ENCODE data around the gene APRT.

APRT gene

DNA sequence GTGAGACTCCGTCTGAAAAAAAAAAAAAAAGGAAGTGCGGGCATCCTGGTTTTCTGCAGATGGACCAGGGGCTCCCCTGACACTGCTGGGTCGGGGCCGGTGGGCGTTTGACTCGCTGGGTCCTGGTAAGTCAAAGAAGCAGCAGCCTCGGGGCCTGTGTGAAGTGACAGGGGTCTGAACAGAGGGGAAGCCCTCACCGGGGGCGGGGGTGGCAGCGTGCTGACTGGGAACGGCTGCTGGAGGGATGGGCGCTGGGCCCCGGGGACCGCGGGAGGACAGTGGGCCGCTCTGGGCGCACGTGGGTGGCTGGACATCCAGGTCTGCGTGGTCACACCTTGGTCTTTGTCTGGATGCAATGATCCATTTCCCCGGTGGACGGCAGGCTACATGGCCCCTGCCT, 36.8 kb upstream of the APRT start:
- DNase-seq (ENCODE audit: low read depth in 1 of 2, low spot score in 1 of 2) = no peak

DNA sequence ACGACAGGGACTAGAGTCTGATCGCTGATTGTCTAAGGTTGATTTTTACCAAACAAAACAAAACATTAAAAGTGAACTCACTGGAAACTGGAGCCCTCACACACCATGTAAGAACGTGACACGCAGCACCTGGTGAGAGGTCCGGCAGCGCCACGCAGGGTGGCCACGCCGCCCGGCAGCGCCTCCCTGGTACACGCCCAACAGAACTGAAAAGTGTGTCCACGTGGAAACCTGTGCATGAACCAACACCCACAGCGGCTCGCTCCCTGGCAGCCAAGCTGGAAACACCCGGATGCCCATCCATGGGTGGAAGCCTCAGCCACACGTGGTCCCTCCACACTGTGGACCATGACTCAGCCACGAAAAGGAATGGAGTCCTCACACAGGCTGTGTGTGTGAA, 35.9 kb upstream of the APRT start:
- Histone ChIP-seq H3K27me3 (ENCODE audit: insufficient read depth, poor library complexity, severe bottlenecking) (no peaks in the 10 kb centered on the region), H3K4me3 (replicated peaks; ENCODE audit: insufficient read depth, low read length) (no peak overlapping the region), H3K27ac (replicated peaks) (no peak overlapping the region)
- DNase-seq (ENCODE audit: low read depth in 1 of 2, low spot score in 1 of 2) = no peak
- TF ChIP-seq SPI1 (IDR thresholded peaks at IDR 0.05; ENCODE audit: borderline replicate concordance, low read depth) (no peak), GABPA (IDR thresholded peaks at IDR 0.05; ENCODE audit: low read depth) (no peak), POLR2AphosphoS5 (IDR thresholded peaks at IDR 0.05; ENCODE audit: low read depth) (no peak)
- TF ChIP-seq, protein P1, sequence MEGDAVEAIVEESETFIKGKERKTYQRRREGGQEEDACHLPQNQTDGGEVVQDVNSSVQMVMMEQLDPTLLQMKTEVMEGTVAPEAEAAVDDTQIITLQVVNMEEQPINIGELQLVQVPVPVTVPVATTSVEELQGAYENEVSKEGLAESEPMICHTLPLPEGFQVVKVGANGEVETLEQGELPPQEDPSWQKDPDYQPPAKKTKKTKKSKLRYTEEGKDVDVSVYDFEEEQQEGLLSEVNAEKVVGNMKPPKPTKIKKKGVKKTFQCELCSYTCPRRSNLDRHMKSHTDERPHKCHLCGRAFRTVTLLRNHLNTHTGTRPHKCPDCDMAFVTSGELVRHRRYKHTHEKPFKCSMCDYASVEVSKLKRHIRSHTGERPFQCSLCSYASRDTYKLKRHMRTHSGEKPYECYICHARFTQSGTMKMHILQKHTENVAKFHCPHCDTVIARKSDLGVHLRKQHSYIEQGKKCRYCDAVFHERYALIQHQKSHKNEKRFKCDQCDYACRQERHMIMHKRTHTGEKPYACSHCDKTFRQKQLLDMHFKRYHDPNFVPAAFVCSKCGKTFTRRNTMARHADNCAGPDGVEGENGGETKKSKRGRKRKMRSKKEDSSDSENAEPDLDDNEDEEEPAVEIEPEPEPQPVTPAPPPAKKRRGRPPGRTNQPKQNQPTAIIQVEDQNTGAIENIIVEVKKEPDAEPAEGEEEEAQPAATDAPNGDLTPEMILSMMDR (IDR thresholded peaks at IDR 0.05; ENCODE audit: insufficient read depth, low read length) = no peak
- TF ChIP-seq, protein P2, sequence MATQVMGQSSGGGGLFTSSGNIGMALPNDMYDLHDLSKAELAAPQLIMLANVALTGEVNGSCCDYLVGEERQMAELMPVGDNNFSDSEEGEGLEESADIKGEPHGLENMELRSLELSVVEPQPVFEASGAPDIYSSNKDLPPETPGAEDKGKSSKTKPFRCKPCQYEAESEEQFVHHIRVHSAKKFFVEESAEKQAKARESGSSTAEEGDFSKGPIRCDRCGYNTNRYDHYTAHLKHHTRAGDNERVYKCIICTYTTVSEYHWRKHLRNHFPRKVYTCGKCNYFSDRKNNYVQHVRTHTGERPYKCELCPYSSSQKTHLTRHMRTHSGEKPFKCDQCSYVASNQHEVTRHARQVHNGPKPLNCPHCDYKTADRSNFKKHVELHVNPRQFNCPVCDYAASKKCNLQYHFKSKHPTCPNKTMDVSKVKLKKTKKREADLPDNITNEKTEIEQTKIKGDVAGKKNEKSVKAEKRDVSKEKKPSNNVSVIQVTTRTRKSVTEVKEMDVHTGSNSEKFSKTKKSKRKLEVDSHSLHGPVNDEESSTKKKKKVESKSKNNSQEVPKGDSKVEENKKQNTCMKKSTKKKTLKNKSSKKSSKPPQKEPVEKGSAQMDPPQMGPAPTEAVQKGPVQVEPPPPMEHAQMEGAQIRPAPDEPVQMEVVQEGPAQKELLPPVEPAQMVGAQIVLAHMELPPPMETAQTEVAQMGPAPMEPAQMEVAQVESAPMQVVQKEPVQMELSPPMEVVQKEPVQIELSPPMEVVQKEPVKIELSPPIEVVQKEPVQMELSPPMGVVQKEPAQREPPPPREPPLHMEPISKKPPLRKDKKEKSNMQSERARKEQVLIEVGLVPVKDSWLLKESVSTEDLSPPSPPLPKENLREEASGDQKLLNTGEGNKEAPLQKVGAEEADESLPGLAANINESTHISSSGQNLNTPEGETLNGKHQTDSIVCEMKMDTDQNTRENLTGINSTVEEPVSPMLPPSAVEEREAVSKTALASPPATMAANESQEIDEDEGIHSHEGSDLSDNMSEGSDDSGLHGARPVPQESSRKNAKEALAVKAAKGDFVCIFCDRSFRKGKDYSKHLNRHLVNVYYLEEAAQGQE (IDR thresholded peaks at IDR 0.05; ENCODE audit: insufficient replicate concordance, low read depth) = no peak

More for the DNA sequence above, 36.8 kb upstream of the APRT start:
- no peak overlapping the region for H3K27ac ChIP-seq (replicated peaks)
- TF ChIP-seq SPI1 (IDR thresholded peaks at IDR 0.05; ENCODE audit: borderline replicate concordance, low read depth) (0 out of 2 replicates have a peak, but pooled peaks have one; percentile 17), POLR2AphosphoS5 (IDR thresholded peaks at IDR 0.05; ENCODE audit: low read depth) (no peak)
- no peaks in the 10 kb centered on the region for H3K27me3 ChIP-seq (ENCODE audit: insufficient read depth, poor library complexity, severe bottlenecking)
- no peak overlapping the region for H3K4me3 ChIP-seq (replicated peaks; ENCODE audit: insufficient read depth, low read length)

DNA sequence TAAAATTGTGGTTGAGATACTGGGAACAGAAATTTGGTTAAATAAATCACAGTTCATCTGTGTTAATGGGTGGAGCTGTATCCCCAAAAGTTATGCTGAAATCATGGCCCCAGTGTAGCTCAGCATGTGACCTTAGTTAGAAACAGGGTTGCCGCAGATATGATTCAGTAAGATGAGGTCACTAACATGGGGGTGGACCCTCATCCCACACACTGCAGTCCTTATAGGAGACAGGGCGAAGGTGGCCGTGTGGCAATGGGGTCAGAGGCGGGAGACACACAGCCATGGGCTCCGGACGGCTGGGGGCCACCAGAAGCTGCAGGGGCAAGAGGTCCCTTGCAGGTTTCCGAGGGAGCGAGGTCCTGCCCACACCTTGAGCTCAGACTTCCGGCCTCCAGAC, 34.4 kb upstream of the APRT start:
- Histone ChIP-seq H3K4me3 (replicated peaks; ENCODE audit: insufficient read depth, low read length) (no peak overlapping the region), H3K27ac (replicated peaks) (no peak overlapping the region), H3K27me3 (ENCODE audit: insufficient read depth, poor library complexity, severe bottlenecking) (no peaks in the 10 kb centered on the region)
- no peak for DNase-seq (ENCODE audit: low read depth in 1 of 2, low spot score in 1 of 2)
- TF ChIP-seq, protein P2 (IDR thresholded peaks at IDR 0.05; ENCODE audit: insufficient replicate concordance, low read depth) = no peak
- TF ChIP-seq, protein P1 (IDR thresholded peaks at IDR 0.05; ENCODE audit: insufficient read depth, low read length) = no peak
- TF ChIP-seq SPI1 (IDR thresholded peaks at IDR 0.05; ENCODE audit: borderline replicate concordance, low read depth) = no peak
- no peak for TF ChIP-seq GABPA (IDR thresholded peaks at IDR 0.05; ENCODE audit: low read depth)
- no peak for TF ChIP-seq POLR2AphosphoS5 (IDR thresholded peaks at IDR 0.05; ENCODE audit: low read depth)

DNA sequence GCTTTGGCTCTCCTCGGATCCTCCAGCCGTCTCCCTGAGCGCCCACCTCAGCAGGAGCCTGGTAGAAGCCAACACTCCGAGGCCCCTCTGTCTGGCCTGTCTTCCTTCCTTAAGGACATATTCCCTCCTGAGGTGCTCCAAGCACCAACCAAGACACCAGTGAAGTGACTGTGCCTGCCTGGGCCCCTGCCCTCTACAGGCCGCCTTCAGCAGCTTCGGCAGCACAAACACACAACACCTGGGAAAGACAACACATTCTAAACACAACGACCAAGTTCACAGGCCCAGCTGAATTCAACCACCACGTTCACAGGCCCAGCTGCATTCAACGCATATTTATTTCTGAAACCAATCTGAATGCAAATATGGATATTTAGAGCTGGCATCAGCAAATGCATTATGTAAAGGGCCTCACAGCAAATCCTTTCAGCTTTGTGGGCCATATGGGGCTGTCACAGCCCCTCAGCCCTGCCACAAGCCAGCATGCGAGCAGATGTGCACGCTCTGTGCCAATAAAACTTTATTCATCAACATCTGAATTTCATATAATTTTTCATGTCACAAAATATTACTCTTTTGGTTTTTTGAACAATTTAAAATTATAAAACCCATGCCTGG, 32.8 kb upstream of the APRT start:
- no peak for DNase-seq (ENCODE audit: low read depth in 1 of 2, low spot score in 1 of 2)
- no peak overlapping the region for H3K27ac ChIP-seq (replicated peaks)
- H3K27me3 ChIP-seq (ENCODE audit: insufficient read depth, poor library complexity, severe bottlenecking) = no peaks in the 10 kb centered on the region
- no peak for TF ChIP-seq GABPA (IDR thresholded peaks at IDR 0.05; ENCODE audit: low read depth)
- no peak for TF ChIP-seq POLR2AphosphoS5 (IDR thresholded peaks at IDR 0.05; ENCODE audit: low read depth)
- TF ChIP-seq SPI1 (IDR thresholded peaks at IDR 0.05; ENCODE audit: borderline replicate concordance, low read depth) = no peak
- TF ChIP-seq, protein P1 (IDR thresholded peaks at IDR 0.05; ENCODE audit: insufficient read depth, low read length) = no peak
- TF ChIP-seq, protein P2 (IDR thresholded peaks at IDR 0.05; ENCODE audit: insufficient replicate concordance, low read depth) = no peak
- no peak overlapping the region for H3K4me3 ChIP-seq (replicated peaks; ENCODE audit: insufficient read depth, low read length)
